RWPE2 (cell line): ENCODE measurements around the gene ZBED2.
A peak's percentile ranks its signal among the peaks of the same experiment; 100 is the strongest.

Source experiments
- ATAC-seq: fragments of 200-7000 bp; cut with Tn5 transposase; 3 replicates; pipeline ENCODE4 v1.9.1; 2021; ENCODE audit warnings: low read depth
- DNase-seq: peaks from one replicate; pipeline ENCODE4 v3.0.0-alpha.2; 2020; ENCODE audit warnings: low spot score
- H3K27ac ChIP-seq: fragments of 450-650 bp; 2 replicates; pipeline ENCODE4 v1.5.1; 2017; ENCODE audit warnings: mild to moderate bottlenecking; ENCODE audit not compliant: poor library complexity, severe bottlenecking
- H3K27me3 ChIP-seq: fragments of 250-450 bp; sonication (Bioruptor Pico); 2 replicates; pipeline ENCODE4 v1.5.1; 2021; ENCODE audit warnings: mild to moderate bottlenecking, moderate library complexity; ENCODE audit not compliant: insufficient read depth, poor library complexity, severe bottlenecking
- H3K36me3 ChIP-seq: fragments of 250-450 bp; sonication (Bioruptor Pico); 2 replicates; pipeline ENCODE4 v1.5.1; 2020; ENCODE audit warnings: low read depth, mild to moderate bottlenecking, moderate library complexity
- H3K4me1 ChIP-seq: fragments of 250-450 bp; sonication (Bioruptor Pico); 2 replicates; pipeline ENCODE4 v1.5.1; 2021; ENCODE audit warnings: mild to moderate bottlenecking, moderate library complexity; ENCODE audit not compliant: insufficient read depth, poor library complexity, severe bottlenecking
- H3K4me3 ChIP-seq: fragments of 250-450 bp; sonication (Bioruptor Pico); 2 replicates; pipeline ENCODE4 v1.5.1; 2021; ENCODE audit warnings: mild to moderate bottlenecking, moderate library complexity; ENCODE audit not compliant: severe bottlenecking
- H3K9me3 ChIP-seq: fragments of 250-450 bp; sonication (Bioruptor Pico); 2 replicates; pipeline ENCODE4 v1.5.1; 2021; ENCODE audit warnings: mild to moderate bottlenecking, moderate library complexity; ENCODE audit not compliant: severe bottlenecking
- TF ChIP-seq, protein P1 (sequence below): fragments of 450-650 bp; IDR thresholded peaks from one replicate; pipeline ENCODE4 v1.5.1; 2017; ENCODE audit warnings: mild to moderate bottlenecking, moderate library complexity; ENCODE audit not compliant: poor library complexity, severe bottlenecking

Gene ZBED2

DNA sequence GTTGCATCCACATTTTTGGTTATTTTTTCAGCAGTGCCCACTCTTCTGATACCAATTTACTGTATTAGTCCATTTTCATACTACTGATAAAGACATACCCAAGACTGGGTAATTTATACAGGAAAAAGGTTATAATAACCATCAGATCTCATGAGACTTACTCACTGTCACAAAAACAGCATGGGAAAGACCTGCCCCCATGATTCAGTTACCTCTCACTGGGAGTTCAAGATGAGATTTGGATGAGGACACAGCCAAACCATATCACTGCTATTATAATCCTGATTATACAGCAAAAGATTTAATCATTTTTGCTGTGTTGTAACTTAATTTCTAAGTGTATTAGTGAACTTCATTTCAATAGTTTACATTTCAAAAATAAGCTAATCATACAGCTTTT lies 6.6 kb downstream of the ZBED2 start:
- Histone ChIP-seq H3K4me1 (peaks cover 64% of the 10 kb centered on the region), H3K36me3 (peaks cover 5% of the 10 kb centered on the region; the same call in 1 of the 2 replicates)
- ATAC-seq = no peak

DNA sequence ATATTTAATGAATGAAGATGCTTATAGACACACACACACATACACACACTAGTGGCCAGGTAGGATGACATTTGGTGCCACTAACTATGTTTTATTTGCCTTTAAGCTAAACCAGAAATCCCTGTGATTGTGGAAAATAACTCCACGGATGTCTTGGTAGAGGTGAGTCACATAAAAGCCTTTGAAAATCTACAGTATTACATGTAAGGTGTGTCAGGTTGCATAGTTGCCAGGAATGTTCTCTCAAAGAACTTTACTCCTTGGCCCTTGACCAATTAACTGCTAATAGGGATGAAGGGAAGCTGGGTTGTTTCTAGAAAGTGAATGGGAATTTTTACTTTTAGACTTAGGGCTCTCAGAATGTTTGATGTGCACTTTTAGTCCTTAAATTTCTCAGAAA lies 9.9 kb downstream of the ZBED2 start:
- DNase-seq = no peak

More for the DNA sequence above, 6.6 kb downstream of the ZBED2 start:
- no peak for DNase-seq
- Histone ChIP-seq H3K4me3 (no peak overlapping the region), H3K27ac (peak overlapping the region; percentile 94), H3K27me3 (no peaks in the 10 kb centered on the region), H3K9me3 (no peaks in the 10 kb centered on the region)
- TF ChIP-seq, protein P1, sequence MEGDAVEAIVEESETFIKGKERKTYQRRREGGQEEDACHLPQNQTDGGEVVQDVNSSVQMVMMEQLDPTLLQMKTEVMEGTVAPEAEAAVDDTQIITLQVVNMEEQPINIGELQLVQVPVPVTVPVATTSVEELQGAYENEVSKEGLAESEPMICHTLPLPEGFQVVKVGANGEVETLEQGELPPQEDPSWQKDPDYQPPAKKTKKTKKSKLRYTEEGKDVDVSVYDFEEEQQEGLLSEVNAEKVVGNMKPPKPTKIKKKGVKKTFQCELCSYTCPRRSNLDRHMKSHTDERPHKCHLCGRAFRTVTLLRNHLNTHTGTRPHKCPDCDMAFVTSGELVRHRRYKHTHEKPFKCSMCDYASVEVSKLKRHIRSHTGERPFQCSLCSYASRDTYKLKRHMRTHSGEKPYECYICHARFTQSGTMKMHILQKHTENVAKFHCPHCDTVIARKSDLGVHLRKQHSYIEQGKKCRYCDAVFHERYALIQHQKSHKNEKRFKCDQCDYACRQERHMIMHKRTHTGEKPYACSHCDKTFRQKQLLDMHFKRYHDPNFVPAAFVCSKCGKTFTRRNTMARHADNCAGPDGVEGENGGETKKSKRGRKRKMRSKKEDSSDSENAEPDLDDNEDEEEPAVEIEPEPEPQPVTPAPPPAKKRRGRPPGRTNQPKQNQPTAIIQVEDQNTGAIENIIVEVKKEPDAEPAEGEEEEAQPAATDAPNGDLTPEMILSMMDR = no peak

DNA sequence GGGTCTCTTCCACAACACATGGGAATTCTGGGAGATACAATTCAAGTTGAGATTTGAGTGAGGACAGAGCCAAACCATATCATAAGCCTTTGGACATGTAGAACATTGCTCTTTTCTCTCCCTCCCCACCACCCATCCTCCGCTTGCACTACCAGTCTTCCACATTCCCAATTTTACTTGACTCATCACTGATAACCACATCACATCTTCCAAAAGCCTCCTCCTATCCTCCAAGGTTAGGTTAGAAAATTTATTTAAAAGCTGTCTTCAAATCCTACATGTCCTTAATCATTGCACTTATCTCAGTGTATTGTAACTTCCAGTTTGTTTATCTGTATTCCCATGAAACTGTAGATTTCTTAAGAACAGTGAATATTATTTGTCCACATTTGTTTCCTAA lies 10.4 kb downstream of the ZBED2 start:
- ATAC-seq (no peak), DNase-seq (no peak)
- Histone ChIP-seq H3K27me3 (no peaks in the 10 kb centered on the region), H3K4me3 (no peak overlapping the region), H3K4me1 (peaks cover 49% of the 10 kb centered on the region), H3K9me3 (no peaks in the 10 kb centered on the region), H3K36me3 (no peaks in the 10 kb centered on the region), H3K27ac (peak overlapping the region; percentile 94)
- TF ChIP-seq, protein P1 = no peak

More for the DNA sequence above, 9.9 kb downstream of the ZBED2 start:
- Histone ChIP-seq H3K4me1 (peaks cover 53% of the 10 kb centered on the region), H3K4me3 (no peak overlapping the region), H3K9me3 (no peaks in the 10 kb centered on the region), H3K27me3 (no peaks in the 10 kb centered on the region), H3K36me3 (no peaks in the 10 kb centered on the region), H3K27ac (peak overlapping the region; percentile 94)
- TF ChIP-seq, protein P1 = no peak
- peak; percentile 76 for ATAC-seq

DNA sequence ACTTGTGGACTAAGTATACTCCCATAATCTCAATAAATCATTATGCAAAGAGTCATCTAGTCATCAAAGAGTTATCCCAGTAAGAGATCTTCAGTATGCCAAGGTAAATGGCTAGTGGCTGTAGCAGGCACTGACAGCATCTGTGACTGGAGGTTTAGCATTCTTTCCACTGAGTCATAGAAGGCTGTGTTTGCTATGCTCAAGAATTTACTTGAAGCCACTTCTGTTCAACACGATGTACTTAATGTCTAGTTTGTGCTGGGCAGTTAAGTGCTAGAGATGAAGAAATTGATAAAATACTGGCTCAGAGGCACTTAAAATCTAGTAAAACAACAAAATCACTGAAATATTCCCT lies 13.0 kb downstream of the ZBED2 start:
- Histone ChIP-seq H3K27ac (peak overlapping the region; percentile 94), H3K9me3 (no peaks in the 10 kb centered on the region), H3K4me3 (no peak overlapping the region), H3K27me3 (no peaks in the 10 kb centered on the region), H3K36me3 (no peaks in the 10 kb centered on the region), H3K4me1 (peaks cover 35% of the 10 kb centered on the region)
- TF ChIP-seq, protein P1 = no peak
- ATAC-seq (peak; percentile 85), DNase-seq (no peak)

DNA sequence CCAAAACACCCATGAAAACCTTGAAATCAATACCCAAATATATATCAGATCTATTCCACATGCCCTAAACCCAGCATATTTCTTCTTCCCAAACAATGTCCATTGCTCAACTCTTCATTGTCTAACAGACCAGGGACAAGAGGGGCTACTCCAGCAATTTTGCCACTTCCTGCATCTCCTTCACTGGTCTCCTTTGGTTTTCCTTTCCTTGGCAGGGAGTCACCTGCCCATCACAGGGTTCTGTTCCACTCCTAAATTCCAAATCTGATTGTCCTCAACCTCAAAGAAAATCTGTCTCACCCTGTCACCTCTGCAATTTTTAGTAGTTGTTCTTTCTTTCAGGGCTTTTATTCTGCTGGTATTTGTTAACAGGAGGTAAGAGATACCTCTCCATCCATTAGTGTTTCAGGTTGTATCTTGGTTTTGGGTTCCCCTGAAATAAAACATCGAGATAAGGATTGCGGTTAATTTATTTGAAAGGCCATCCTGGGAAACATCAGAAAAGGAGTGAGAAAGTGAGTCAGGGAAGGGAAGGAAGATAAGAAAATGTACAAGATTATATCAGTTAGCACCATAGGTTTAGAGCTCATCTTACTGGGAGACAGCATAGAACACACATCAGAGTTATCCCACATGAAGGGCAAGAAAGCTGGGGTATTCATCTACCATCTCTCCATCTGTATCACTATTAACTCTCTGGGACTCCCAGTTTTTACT lies 13.6 kb downstream of the ZBED2 start:
- TF ChIP-seq, protein P1 = no peak
- no peak for DNase-seq
- ATAC-seq = no peak
- Histone ChIP-seq H3K4me1 (peaks cover 35% of the 10 kb centered on the region), H3K9me3 (no peaks in the 10 kb centered on the region), H3K27ac (peak overlapping the region; percentile 94), H3K27me3 (no peaks in the 10 kb centered on the region), H3K36me3 (no peaks in the 10 kb centered on the region), H3K4me3 (no peak overlapping the region)
